Measurements from ENCODE around the gene OFD1.

- no peak for TF ChIP-seq CTCF (IDR thresholded peaks at IDR 0.05)
- no peak for TF ChIP-seq POLR2A (IDR thresholded peaks at IDR 0.05)
These were observed 56.6 kb downstream of the OFD1 start for GRCh38 chrX:13791145-13791544.

Data from heart left ventricle (tissue), 13 donors.